ENCODE measurements around the gene HIC2.
"Not testable (repeated sequence)": the region's sequence is repeated elsewhere in the genome, so short reads cannot be mapped to it uniquely, and the experiment has no call there.

HIC2 gene

GRCh38 chr22:21493789-21494782 lies 76.9 kb downstream of the HIC2 start:
- DNase-seq (ENCODE audit: low read depth in 3 of 3) = not testable (repeated sequence)

- DNase-seq (ENCODE audit: low read depth in 3 of 3) = not testable (repeated sequence)
Observed at GRCh38 chr22:21497984-21498383, 80.8 kb downstream of the HIC2 start.

- not testable (repeated sequence) for DNase-seq (ENCODE audit: low read depth in 3 of 3)
Observed at GRCh38 chr22:21498489-21498888, 81.3 kb downstream of the HIC2 start.

- DNase-seq (ENCODE audit: low read depth in 3 of 3) = not testable (repeated sequence)
Observed at GRCh38 chr22:21499623-21500506, 82.7 kb downstream of the HIC2 start.
